Measurements from ENCODE around the gene KCTD17.

DNA sequence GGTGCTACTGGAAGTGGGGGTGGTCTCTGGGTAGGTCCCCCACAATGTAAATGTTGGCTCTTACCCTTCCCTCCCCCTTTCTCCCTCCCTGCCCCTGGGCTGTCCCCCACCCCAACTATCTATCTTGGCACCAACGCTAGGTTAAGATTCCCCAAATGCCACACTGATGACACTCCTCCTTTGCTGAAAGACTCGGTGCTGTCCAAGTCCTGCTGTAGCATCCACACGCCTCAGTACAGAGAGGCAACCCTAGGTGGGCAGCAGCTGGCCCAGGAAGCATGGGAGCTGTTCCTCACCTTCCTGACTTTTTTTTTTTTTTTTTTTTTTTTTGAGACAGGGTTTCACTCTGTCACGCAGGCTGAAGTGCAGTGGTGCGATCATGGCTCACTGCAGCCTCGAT lies 3.4 kb upstream of the KCTD17 start:
- TF ChIP-seq POLR2A (IDR thresholded peaks at IDR 0.05): no peak
- TF ChIP-seq, protein P1, sequence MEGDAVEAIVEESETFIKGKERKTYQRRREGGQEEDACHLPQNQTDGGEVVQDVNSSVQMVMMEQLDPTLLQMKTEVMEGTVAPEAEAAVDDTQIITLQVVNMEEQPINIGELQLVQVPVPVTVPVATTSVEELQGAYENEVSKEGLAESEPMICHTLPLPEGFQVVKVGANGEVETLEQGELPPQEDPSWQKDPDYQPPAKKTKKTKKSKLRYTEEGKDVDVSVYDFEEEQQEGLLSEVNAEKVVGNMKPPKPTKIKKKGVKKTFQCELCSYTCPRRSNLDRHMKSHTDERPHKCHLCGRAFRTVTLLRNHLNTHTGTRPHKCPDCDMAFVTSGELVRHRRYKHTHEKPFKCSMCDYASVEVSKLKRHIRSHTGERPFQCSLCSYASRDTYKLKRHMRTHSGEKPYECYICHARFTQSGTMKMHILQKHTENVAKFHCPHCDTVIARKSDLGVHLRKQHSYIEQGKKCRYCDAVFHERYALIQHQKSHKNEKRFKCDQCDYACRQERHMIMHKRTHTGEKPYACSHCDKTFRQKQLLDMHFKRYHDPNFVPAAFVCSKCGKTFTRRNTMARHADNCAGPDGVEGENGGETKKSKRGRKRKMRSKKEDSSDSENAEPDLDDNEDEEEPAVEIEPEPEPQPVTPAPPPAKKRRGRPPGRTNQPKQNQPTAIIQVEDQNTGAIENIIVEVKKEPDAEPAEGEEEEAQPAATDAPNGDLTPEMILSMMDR (IDR thresholded peaks at IDR 0.05): no peak
